HL-60/S4 (cell line): Measurements from ENCODE around the gene CMIP.

ENCODE experiments used
- in situ Hi-C: fragments of 300-500 bp; cut with MboI; formaldehyde crosslinking; loops from 2 replicates; pipeline ENCODE4 v1.14.3; 2022; ENCODE audit warnings: low sequenced_read_pairs

CMIP gene

DNA sequence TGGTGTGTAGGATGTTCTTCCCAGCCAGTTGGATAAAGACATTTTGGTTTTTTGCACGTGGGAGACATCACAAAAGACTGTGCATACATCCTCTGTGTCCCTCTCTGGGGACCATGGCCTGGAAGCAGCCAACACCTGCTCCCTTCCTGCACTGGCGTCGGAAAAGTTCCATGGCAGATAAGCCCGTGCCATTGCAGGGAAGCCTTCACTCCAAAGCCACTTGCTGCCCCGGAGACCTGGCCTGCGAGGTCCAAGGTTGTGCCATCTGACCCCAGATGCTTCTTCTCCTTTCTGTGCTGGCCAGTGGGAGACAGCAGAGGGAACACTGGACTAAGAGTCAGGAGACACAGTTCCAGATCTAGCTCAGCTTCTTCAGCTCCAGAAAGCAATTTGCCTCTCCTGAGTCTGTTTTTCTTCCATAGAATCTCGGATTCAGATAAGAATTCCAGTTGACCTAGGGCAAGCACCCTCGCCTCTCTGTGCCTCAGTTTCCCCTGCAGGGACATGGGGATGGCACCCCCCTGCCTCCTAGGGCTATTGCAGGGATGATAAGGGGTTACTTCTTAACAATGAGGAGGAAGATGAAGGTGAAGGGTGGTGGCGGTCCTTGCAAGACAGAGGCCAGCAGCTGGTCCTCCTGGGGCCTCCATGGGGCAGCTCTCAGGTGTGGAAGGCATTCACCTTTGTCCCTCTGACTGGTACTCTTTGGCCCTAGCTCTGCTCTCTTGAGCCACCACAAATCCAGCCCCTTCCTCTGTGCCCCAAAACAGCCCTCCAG is 134.2 kb downstream of the CMIP start:
- in situ Hi-C loops, result no loop called here

DNA sequence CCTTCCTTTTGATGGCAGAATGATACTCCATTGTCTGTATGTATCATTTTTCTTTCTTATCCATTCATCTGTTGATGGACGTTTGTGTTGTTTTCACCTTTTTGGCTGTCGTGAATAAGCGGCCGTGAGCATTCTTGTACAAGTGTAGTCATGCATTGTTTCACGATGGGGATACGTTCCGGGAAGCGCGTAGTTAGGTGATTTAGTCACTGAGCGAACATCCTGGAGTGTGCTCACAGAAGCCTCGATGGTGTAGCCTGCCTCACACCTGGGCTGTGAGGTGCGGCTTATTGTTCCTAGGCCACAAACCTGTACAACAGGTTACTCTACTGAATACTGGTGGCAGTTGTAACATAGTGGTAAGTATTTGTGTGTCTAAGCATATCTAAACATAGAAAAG is 136.5 kb downstream of the CMIP start:
- in situ Hi-C loops, result no loop called here

DNA sequence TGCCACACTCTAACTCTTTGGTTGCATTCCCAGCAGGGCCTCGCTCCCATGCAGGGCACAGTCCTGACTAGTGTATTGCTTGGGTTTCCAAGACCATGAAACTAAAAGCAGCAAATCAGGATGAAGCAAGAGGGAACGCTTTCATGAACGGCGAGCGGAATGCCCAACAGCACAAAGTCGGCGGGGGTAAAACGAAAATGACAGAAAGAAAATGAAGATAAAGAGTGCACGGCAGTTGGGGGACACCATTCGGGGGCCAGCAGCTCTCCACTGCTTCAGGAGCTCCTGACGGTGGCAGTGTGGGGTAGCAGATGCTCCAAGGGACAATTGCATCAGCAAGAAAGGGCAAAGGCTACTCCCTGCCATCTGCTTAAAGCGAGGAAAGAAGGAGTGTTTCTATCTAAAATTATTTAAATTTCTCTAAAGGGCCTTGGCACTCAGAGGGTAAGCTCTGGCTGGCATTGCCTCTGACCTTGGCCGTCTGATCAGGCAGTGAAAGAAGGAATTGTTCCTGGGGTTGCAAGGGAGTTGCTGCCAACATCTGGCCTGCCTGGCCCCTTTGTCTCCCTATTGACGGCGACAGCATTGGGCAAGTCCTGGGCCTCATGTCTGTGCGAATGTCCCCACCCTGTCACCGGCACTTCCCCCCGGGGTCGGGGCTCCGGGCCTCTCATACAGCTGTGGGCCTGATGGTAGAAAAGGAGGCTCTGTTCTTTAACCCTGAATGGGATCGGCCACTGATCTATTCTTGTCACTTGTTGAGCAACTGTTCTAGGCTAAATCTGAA is 138.2 kb downstream of the CMIP start:
- in situ Hi-C loops, result no loop called here

DNA sequence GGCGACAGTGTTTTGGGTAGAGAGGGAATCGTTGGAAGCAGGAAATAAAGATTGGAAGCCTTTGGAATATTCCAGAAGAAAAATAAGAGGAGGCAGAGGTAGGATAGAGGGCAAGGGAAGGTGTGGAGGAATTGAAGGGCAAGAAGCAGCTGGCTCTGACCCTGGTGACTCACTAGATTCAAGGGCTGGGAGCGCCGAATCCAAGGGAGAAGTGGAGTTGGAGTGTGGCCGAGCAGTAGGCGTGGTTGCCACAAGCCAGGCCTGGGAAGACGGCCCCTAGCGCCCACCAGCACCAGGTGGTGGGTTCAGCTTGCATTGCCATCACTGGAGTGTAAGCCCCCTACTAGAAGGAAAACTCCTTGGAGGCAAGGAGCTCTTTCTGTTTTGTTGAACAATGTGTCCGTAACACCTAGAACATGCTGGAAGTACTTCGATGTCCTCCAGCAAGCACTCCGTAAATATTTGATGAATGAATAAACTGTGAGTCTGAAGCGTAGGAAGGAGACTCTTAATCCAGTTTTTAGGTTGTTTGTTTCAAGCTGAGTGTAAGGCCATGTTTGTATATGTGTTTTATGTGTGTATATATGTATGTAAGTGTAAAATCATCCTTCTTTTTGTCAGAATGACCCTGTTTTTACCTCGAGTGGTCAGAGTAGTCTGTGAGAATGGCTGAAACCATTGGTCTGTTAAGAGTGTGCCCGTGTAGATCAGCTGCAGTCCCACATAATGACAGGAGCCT is 139.5 kb downstream of the CMIP start:
- in situ Hi-C loops, result no loop called here

DNA sequence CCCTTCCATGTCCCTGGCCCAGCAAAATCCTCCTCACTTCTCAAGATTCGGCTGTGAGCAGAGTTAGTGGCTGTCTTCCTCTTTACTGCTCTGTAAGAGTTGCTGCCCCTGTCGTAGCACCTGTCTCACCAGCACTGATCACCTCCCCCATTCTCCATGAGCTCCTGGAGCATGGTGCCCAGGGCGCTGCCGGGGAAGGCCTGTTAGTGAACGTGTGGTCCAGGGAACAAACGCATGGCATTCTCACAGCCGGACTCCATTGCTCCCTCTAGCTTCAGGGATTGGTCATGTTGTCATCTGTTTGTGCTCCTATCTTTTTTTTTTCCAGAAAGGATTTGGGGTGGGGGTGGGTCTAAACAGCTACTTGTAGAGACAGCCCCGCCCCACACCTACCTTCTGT is 141.2 kb downstream of the CMIP start:
- in situ Hi-C loops, result no loop called here

DNA sequence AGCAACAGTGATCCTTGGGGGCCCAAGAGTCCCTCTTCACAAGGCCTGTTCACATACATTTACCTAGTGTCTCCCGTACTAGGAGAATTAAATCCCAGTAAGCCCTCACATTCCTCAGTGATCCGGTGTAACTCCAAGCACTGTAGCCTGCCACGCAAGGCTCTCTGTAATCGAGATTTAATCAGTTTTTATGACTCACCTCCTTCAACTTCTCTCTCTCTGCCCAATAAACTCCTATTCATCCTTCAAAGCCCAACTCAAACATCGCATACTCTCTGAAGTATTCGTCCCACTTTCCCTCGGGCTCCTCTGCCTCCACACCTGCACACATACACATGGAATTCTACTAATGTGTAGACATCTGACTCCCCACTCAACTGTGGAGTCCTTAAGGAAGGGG is 141.8 kb downstream of the CMIP start:
- in situ Hi-C loops, result no loop called here

GRCh38 chr16:81586977-81587625 is 142.5 kb downstream of the CMIP start:
- in situ Hi-C loops, result no loop called here

- in situ Hi-C loops, result no loop called here
Measured at GRCh38 chr16:81587626-81588160, 143.1 kb downstream of the CMIP start.

DNA sequence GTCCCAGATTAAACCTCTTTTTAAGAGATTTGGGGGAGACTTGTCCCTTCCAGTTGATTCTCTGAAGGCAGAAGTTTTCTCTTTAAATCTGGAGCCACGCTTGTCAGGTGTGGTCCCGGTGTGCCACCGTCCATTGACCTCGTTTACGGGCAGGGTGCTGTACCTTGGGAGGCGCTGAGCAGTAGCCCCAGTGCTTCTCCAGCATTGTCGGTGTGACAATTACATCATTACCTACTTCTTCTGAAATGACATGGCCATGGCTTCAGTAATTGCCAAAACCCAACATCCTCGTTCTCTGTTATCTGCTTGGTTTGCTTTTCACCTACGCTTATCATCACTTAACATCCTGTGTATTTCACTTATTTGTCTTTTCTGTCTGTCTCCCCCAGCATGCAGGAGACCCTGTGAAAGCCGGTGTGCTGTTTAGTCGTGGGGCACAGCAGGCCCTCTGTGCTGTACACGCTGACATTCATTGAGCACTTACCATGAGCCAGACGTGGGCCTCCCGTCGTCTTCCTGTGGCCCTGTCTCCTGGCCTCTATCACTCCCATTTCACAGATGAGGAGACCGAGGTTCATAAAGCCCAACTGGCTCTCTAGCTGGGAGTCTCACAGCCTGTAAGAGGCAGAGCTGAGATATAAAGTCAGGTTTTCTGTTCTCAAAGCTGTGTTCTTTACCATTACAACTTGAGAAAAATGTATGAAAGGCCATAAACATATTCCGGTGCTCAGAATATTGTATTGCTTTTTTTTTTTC is 143.9 kb downstream of the CMIP start:
- in situ Hi-C loops, result no loop called here

DNA sequence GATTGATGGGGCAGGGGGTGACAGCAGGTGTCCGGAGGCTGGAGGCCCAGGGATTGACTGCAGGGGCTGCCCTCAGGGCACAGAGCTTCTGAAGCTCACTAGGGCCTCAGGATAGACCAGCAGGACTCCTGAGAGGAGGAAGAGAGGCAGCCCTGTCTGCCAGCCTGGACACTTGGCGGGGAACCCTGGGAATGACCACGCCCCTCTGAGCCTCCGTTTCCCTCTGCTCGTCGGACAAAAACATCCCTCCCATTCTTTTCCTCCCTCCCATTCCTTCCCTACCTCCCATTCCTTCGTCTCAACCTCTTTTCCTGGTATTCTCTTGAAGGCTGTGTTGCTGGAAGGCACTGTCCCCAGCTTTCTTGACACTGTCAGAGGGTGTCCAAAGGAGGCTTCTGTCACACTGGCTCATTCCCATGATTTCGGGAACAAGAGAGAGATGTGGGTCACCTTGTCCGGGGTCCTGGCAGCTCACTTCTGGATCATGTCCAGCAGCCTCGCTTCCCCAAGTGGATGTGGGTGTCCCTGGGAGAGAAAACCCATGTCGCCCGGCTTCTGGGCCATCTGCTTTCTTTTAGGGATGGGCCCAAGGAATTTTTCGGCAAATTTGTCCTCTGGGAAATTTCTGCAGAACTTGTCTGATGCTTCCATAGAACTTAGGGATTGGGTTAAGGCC is 145.5 kb downstream of the CMIP start:
- in situ Hi-C loops, result no loop called here

DNA sequence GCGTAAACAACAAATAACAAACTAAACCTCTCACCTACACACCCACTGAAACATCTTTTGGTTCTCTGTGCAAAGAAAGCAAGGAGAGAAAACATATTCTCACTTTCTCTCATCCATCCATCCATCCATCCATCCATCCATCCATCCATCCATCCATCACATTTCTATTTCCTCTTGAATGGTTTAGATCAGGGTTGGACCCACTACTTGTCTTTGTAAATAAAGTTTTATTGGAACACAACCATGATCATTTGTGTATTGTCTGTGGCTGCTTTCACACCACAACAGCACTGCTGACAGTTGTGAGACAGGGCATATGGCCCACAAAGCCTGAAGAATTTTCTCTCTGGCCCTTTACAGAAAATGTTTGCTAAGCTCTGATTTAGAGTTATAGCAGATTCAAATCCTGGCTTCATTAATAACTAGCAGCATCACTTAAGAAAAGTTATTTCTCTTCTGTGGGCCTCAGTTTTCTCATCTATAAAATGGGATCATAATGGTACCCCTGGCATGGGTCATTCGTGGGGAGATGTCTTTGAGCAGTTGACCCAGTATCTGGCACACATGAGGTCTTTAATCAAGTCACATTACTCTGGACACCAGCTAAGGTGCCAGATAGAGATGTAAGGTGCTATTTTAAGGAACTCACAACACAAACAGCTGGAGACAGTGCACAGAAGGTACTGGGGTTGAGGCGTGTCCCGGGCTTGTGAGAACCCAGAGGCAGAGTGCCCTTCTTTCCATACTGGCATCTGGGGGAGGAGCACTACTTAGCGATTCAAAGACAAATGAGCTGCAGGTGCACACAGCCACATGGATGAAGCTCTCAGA is 146.3 kb downstream of the CMIP start:
- in situ Hi-C loops, result no loop called here

DNA sequence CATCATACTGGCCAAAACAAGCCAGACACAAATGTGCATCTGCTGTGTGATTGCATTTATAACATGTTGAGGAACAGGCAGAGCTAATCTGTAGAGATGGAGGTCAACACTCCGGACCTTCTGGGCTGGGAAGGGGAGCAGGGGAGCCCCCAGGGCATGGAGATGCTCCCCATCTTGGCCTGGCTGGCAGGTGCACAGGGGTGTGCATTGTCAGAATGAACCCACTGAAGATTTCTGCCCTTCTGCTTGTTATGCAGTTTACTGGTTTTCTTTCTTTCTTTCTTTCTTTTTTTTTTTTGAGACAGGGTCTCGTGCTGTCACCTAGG is 146.9 kb downstream of the CMIP start:
- in situ Hi-C loops, result no loop called here

- in situ Hi-C loops, result no loop called here
Measured at GRCh38 chr16:81592353-81592866, 147.8 kb downstream of the CMIP start.

GRCh38 chr16:81593481-81593880 is 148.9 kb downstream of the CMIP start:
- in situ Hi-C loops, result no loop called here

- in situ Hi-C loops, result no loop called here
Measured at GRCh38 chr16:81595629-81596292, 151.2 kb downstream of the CMIP start.

DNA sequence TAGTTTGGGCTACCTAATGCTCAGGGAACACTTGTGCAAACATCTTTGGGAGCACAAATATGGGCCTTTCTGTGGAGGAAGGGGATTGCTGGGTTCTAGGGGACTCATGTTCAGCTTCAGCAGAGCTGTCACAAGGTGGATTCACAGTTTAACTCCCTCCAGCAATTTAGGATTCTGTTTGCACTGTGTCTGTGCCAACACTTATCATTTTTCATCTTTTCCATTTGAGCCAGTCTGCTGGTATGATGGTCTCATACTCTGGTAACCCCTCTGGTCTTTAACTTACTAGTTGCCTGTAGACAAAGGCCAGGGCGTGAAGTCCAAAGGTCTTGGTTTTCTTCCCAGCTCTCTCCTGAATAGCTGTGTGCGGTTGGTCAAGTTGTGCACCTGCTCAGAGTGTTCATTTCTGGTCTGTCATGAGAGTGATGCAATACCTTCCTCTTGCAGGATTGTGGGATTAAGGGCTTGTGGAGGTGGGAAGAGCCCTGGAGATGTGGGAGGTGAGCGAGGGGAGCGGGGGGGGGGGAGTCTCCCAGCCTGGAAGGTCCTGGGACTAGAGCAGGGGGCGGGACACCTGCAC is 152.6 kb downstream of the CMIP start:
- in situ Hi-C loops, result no loop called here

DNA sequence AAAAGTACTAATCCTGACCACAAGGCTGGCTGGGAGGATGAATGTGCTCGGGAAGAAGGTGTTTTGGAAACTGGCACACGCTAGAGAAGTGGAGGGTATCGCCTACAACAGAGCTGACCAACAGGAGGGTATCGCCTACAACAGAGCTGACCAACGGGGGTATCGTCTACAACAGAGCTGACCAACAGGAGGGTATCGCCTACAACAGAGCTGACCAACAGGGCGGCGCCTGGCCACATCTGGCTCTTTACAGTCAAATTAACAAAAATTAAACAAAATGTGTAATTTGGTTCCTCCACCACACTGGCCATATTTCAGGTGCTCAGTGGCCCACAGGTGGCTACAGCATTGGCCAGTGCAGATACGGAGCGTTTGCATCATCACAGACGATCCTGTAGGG is 153.5 kb downstream of the CMIP start:
- in situ Hi-C loops, result no loop called here
